Breast epithelium (tissue), 4 donors: ENCODE data around the gene ACSF2. TPM values are rescaled to one million over a fixed set of nuclear protein-coding genes. Genes with fewer than 3 reads are reported as not detected.

Experiments used
- DNase-seq, 2 donors: peaks; one replicate each; pipeline ENCODE4 v3.0.0-alpha.2; 2019; ENCODE audit warnings: low spot score in 2 of 2
- H3K27ac ChIP-seq, 2 donors: fragments of 200-600 bp; sonication (generic) in 1 of 2; one replicate each; pipeline ENCODE4 v1.5.1; 2016 to 2019; ENCODE audit warnings: mild to moderate bottlenecking in 1 of 2
- H3K27me3 ChIP-seq, 2 donors: fragments of 200-600 bp; sonication (generic) in 1 of 2; one replicate each; pipeline versions ENCODE4 v1.5.1 to v1.6.0; 2017 to 2019; ENCODE audit warnings: control low read depth in 1 of 2, mild to moderate bottlenecking in 1 of 2
- H3K36me3 ChIP-seq: fragments of 200-600 bp; one replicate; pipeline ENCODE4 v1.5.1; 2019
- H3K4me1 ChIP-seq, 2 donors: fragments of 200-600 bp; sonication (generic); one replicate each; pipeline ENCODE4 v1.5.1; 2016 to 2019; ENCODE audit warnings: control low read depth in 1 of 2
- H3K4me3 ChIP-seq, 3 donors: fragments of 200-600 bp; sonication (generic); 1 replicate in 2 of 3; 2 replicates in 1 of 3; pipeline ENCODE4 v1.5.1; 2016 to 2019; ENCODE audit warnings: mild to moderate bottlenecking in 3 of 3, moderate library complexity in 2 of 3
- H3K9me3 ChIP-seq, 2 donors: fragments of 200-600 bp; sonication (generic) in 1 of 2; one replicate each; pipeline ENCODE4 v1.5.1; 2016 to 2019; ENCODE audit warnings: control low read depth in 1 of 2
- CTCF ChIP-seq, 3 donors: fragments of 450-650 bp; IDR thresholded peaks; one replicate each; pipeline ENCODE4 v1.5.1; 2016 to 2017; ENCODE audit warnings: antibody characterized with exemption in 3 of 3, mild to moderate bottlenecking in 3 of 3, moderate library complexity in 3 of 3
- POLR2A ChIP-seq: fragments of 450-650 bp; IDR thresholded peaks from one replicate; pipeline ENCODE4 v1.6.1; 2016; ENCODE audit warnings: antibody characterized with exemption, mild to moderate bottlenecking, moderate library complexity
- POLR2AphosphoS5 ChIP-seq, 3 donors: sonication (generic); formaldehyde crosslinking; IDR thresholded peaks; one replicate each; pipeline ENCODE4 v1.6.1; 2017; ENCODE audit warnings: antibody characterized with exemption in 3 of 3
- intact Hi-C: fragments of 100-400 bp; cut with DNase I; formaldehyde crosslinking; loops from one replicate; pipeline ENCODE4 v1.15.1; 2023; ENCODE audit warnings: low total_unique reads
- total RNA-seq, 3 donors: library from RNA; depleted of rRNA; stranded (reverse); fragments of >200 nt; gene quantifications; one replicate each; pipeline ENCODE4 v1.1.0, GENCODE V29; 2016

The ACSF2 gene
- total RNA-seq, 3 donors from 2014 or later, result 19.4 to 95.4 (median 86.3) TPM

GRCh38 chr17:50462446-50462845 is 36.4 kb downstream of the ACSF2 start:
- no peaks in the 10 kb centered on the region for H3K9me3 ChIP-seq
- peaks cover 4% of the 10 kb centered on the region for H3K36me3 ChIP-seq
- no peaks in the 10 kb centered on the region for H3K4me1 ChIP-seq
- no peak overlapping the region for H3K4me3 ChIP-seq
- intact Hi-C loops, result no loop called here
- no peak for TF ChIP-seq CTCF (IDR thresholded peaks at IDR 0.05)
- no peak for TF ChIP-seq POLR2A
- no peak for TF ChIP-seq POLR2AphosphoS5 (IDR thresholded peaks at IDR 0.05)
- DNase-seq, result no peak
- no peak overlapping the region for H3K27ac ChIP-seq
- no peaks in the 10 kb centered on the region for H3K27me3 ChIP-seq

- Histone ChIP-seq H3K4me3 (no peak overlapping the region), H3K27me3 (no peaks in the 10 kb centered on the region), H3K27ac (no peak overlapping the region), H3K36me3 (peaks cover 4% of the 10 kb centered on the region), H3K4me1 (peaks cover under 1 to 6% of the 10 kb centered on the region in 2 donors), H3K9me3 (no peaks in the 10 kb centered on the region)
- no peak for DNase-seq
- intact Hi-C loops, result no loop called here
- TF ChIP-seq POLR2A (no peak), POLR2AphosphoS5 (IDR thresholded peaks at IDR 0.05) (no peak), CTCF (IDR thresholded peaks at IDR 0.05) (no peak)
These were observed 38.1 kb downstream of the ACSF2 start for GRCh38 chr17:50464121-50464520.

GRCh38 chr17:50464736-50465135 is 38.7 kb downstream of the ACSF2 start:
- no peak for DNase-seq
- intact Hi-C loops, result no loop called here
- Histone ChIP-seq H3K27me3 (no peaks in the 10 kb centered on the region), H3K9me3 (no peaks in the 10 kb centered on the region), H3K27ac (no peak overlapping the region), H3K4me1 (peaks cover 6% of the 10 kb centered on the region in 2 donors), H3K36me3 (peaks cover 4% of the 10 kb centered on the region), H3K4me3 (no peak overlapping the region)
- TF ChIP-seq CTCF (IDR thresholded peaks at IDR 0.05) (no peak), POLR2AphosphoS5 (IDR thresholded peaks at IDR 0.05) (no peak), POLR2A (no peak)

GRCh38 chr17:50465171-50465570 is 39.2 kb downstream of the ACSF2 start:
- Histone ChIP-seq H3K27ac (no peak overlapping the region), H3K36me3 (peaks cover 4% of the 10 kb centered on the region), H3K9me3 (no peaks in the 10 kb centered on the region), H3K4me1 (peaks cover 6% of the 10 kb centered on the region in 2 donors), H3K4me3 (no peak overlapping the region), H3K27me3 (no peaks in the 10 kb centered on the region)
- TF ChIP-seq POLR2A (no peak), POLR2AphosphoS5 (IDR thresholded peaks at IDR 0.05) (no peak), CTCF (IDR thresholded peaks at IDR 0.05) (no peak)
- intact Hi-C loops, result no loop called here
- DNase-seq, result no peak

- Histone ChIP-seq H3K9me3 (no peaks in the 10 kb centered on the region), H3K36me3 (peaks cover 4% of the 10 kb centered on the region), H3K4me3 (no peak overlapping the region), H3K4me1 (peaks cover 6% of the 10 kb centered on the region in 2 donors), H3K27ac (no peak overlapping the region), H3K27me3 (no peaks in the 10 kb centered on the region)
- no peak for DNase-seq
- TF ChIP-seq POLR2AphosphoS5 (IDR thresholded peaks at IDR 0.05), result no peak
- no peak for TF ChIP-seq CTCF (IDR thresholded peaks at IDR 0.05)
- TF ChIP-seq POLR2A, result no peak
- intact Hi-C loops, result no loop called here
These were observed 39.6 kb downstream of the ACSF2 start for GRCh38 chr17:50465635-50466034.
